OCI-LY1 (cell line): ENCODE data around the gene SFMBT2.

Experiments used
- H2AFZ ChIP-seq: fragments of 200-600 bp; sonication (generic), shearing (Covaris generic); 2 replicates; pipeline ENCODE4 v1.6.0; 2014; ENCODE audit warnings: antibody characterized with exemption, mild to moderate bottlenecking, low read length
- H3F3A ChIP-seq: fragments of 200-600 bp; sonication (generic), shearing (Covaris generic); 2 replicates; pipeline ENCODE4 v1.6.0; 2014; ENCODE audit warnings: mild to moderate bottlenecking, antibody characterized with exemption, low read length, moderate library complexity; ENCODE audit not compliant: insufficient read depth
- H3K27ac ChIP-seq: fragments of 200-600 bp; sonication (generic); 2 replicates; pipeline ENCODE4 v1.5.1; 2014; ENCODE audit warnings: low read length, mixed run types, mild to moderate bottlenecking, low read depth; ENCODE audit not compliant: poor library complexity, severe bottlenecking
- H3K27me3 ChIP-seq: fragments of 200-600 bp; sonication (generic); 2 replicates; pipeline ENCODE4 v1.6.0; 2014; ENCODE audit warnings: antibody characterized with exemption, mild to moderate bottlenecking, low read length, moderate library complexity; ENCODE audit not compliant: insufficient read depth
- H3K36me3 ChIP-seq: fragments of 200-600 bp; sonication (generic); 2 replicates; pipeline ENCODE4 v1.6.1; 2014; ENCODE audit warnings: mild to moderate bottlenecking, antibody characterized with exemption, low read length, moderate library complexity, mixed read lengths; ENCODE audit not compliant: insufficient read depth
- H3K4me1 ChIP-seq: fragments of 200-600 bp; sonication (generic); 2 replicates; pipeline ENCODE4 v1.5.1; 2014; ENCODE audit warnings: mild to moderate bottlenecking, low read length, moderate library complexity; ENCODE audit not compliant: insufficient read depth, severe bottlenecking
- H3K4me2 ChIP-seq: fragments of 200-600 bp; sonication (generic), shearing (Covaris generic); 2 replicates; pipeline ENCODE4 v1.6.1; 2014; ENCODE audit warnings: low read length
- H3K4me3 ChIP-seq: fragments of 200-600 bp; sonication (generic); 2 replicates; pipeline ENCODE4 v1.5.1; 2014; ENCODE audit warnings: low read length, low read depth, mild to moderate bottlenecking, mixed read lengths; ENCODE audit not compliant: poor library complexity, severe bottlenecking
- H3K79me2 ChIP-seq: fragments of 200-600 bp; shearing (Covaris generic); 2 replicates; pipeline ENCODE4 v1.6.1; 2016; ENCODE audit warnings: mixed run types, low read length, mixed read lengths; ENCODE audit not compliant: insufficient read depth
- H3K9ac ChIP-seq: fragments of 200-600 bp; sonication (generic), shearing (Covaris generic); 2 replicates; pipeline ENCODE4 v1.6.1; 2014; ENCODE audit warnings: mild to moderate bottlenecking, low read length, mixed read lengths
- H3K9me2 ChIP-seq: fragments of 200-600 bp; sonication (generic), shearing (Covaris generic); 2 replicates; pipeline ENCODE4 v1.6.1; 2014; ENCODE audit warnings: low read depth, mild to moderate bottlenecking, low read length, mixed read lengths
- H3K9me3 ChIP-seq: fragments of 200-600 bp; shearing (Covaris generic); 2 replicates; pipeline ENCODE4 v1.6.1; 2014; ENCODE audit warnings: low read length, mixed read lengths
- H4K20me1 ChIP-seq: fragments of 200-600 bp; sonication (generic), shearing (Covaris generic); 2 replicates; pipeline ENCODE4 v1.6.0; 2016; ENCODE audit warnings: mild to moderate bottlenecking, low read length; ENCODE audit not compliant: insufficient read depth
- EZH2 ChIP-seq: fragments of 200-600 bp; sonication (generic), shearing (Covaris generic); IDR thresholded peaks from 2 replicates; pipeline ENCODE4 v1.8.0; 2017; ENCODE audit warnings: borderline replicate concordance, mixed run types, mild to moderate bottlenecking, antibody characterized with exemption, low read length, moderate library complexity, mixed read lengths
- TF ChIP-seq, protein P1 (sequence below): fragments of 200-600 bp; sonication (generic), shearing (Covaris generic); IDR thresholded peaks from 2 replicates; pipeline ENCODE4 v1.5.1; 2017; ENCODE audit warnings: mild to moderate bottlenecking, antibody characterized with exemption, low read length, moderate library complexity, mixed read lengths

Gene SFMBT2

DNA sequence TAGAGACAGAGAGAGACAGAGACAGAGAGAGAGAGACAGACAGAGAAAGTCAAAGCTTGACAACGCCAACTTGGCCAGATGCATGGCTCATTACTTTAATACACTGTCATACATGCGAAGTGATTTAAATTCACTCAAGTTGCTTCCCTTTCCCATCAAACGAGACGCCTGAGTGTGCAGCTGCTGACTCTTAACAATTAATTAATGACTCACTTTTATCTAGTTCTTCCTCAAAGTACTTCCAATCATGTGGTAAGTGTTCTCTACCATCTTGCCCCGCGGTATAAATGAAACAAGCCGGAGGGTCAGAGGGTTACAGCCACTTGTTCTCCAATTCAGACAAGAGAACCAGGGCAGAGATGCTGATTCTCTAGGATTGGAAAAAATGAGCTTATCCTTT lies 90.8 kb downstream of the SFMBT2 start:
- no peak for TF ChIP-seq EZH2
- TF ChIP-seq, protein P1, sequence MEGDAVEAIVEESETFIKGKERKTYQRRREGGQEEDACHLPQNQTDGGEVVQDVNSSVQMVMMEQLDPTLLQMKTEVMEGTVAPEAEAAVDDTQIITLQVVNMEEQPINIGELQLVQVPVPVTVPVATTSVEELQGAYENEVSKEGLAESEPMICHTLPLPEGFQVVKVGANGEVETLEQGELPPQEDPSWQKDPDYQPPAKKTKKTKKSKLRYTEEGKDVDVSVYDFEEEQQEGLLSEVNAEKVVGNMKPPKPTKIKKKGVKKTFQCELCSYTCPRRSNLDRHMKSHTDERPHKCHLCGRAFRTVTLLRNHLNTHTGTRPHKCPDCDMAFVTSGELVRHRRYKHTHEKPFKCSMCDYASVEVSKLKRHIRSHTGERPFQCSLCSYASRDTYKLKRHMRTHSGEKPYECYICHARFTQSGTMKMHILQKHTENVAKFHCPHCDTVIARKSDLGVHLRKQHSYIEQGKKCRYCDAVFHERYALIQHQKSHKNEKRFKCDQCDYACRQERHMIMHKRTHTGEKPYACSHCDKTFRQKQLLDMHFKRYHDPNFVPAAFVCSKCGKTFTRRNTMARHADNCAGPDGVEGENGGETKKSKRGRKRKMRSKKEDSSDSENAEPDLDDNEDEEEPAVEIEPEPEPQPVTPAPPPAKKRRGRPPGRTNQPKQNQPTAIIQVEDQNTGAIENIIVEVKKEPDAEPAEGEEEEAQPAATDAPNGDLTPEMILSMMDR: no peak
- Histone ChIP-seq H3K4me2 (no peak overlapping the region; the same call in 1 of the 2 replicates), H3K9me3 (peaks cover 7% of the 10 kb centered on the region), H3K36me3 (peaks cover 21% of the 10 kb centered on the region; the same call in 1 of the 2 replicates), H3K4me1 (peaks cover 32% of the 10 kb centered on the region), H3K27me3 (no peaks in the 10 kb centered on the region), H2AFZ (no peak overlapping the region), H3K79me2 (no peaks in the 10 kb centered on the region; the same call in 1 of the 2 replicates), H3K27ac (peak overlapping the region; percentile 68), H3K4me3 (no peak overlapping the region), H3F3A (no peaks in the 10 kb centered on the region), H3K9ac (no peak overlapping the region), H4K20me1 (no peaks in the 10 kb centered on the region), H3K9me2 (no peaks in the 10 kb centered on the region)

DNA sequence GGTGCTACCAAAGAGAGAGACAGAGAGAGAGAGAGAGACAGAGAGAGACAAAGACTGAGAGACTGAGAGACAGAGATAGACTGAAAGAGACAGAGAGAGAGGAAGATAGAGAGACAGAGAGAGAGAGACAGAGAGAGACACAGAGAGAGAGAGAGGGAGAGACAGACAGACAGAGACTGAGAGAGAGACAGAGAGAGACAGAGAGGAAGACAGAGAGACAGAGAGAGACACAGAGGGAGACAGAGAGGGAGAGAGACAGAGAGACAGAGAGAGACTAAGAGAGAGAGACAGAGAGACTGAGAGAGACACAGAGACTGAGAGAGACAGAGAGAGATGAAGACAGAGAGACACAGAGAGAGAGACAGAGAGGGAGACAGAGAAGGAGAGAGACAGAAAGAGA lies 91.2 kb downstream of the SFMBT2 start:
- Histone ChIP-seq H3K79me2 (no peaks in the 10 kb centered on the region; the same call in 1 of the 2 replicates), H3K27ac (peak overlapping the region; percentile 68), H3K27me3 (no peaks in the 10 kb centered on the region), H2AFZ (no peak overlapping the region), H3F3A (no peaks in the 10 kb centered on the region), H3K4me1 (peaks cover 32% of the 10 kb centered on the region), H3K4me2 (no peak overlapping the region; the same call in 1 of the 2 replicates), H3K9me2 (no peaks in the 10 kb centered on the region), H4K20me1 (no peaks in the 10 kb centered on the region), H3K36me3 (peaks cover 21% of the 10 kb centered on the region; the same call in 1 of the 2 replicates), H3K4me3 (no peak overlapping the region), H3K9ac (no peak overlapping the region), H3K9me3 (peaks cover 7% of the 10 kb centered on the region)
- TF ChIP-seq, protein P1: no peak
- no peak for TF ChIP-seq EZH2

DNA sequence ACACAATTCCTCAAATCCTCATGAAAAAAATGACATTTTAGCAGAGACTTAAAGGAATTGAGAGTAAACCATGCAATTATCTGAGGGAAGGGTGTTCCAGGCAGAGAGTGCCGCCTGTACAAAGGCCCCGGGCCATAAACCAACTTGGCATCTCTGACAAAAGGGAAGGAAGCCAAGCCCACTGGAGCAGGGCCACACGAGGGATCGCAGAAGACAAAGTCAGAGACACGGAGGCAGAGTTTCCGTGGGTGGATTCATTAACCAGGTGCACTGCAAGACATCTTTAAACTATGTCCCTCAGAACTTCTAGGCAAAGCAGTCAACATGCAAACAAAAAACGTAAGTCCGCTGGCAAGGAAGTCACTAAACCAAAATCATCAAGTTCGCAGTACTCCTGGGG lies 92.0 kb downstream of the SFMBT2 start:
- H3K36me3 ChIP-seq: peaks cover 21% of the 10 kb centered on the region; the same call in 1 of the 2 replicates
- H3K27ac ChIP-seq: peak overlapping the region; percentile 68
- no peaks in the 10 kb centered on the region for H3F3A ChIP-seq
- H3K4me1 ChIP-seq: peaks cover 32% of the 10 kb centered on the region
- TF ChIP-seq, protein P1: no peak
- TF ChIP-seq EZH2: no peak
- no peaks in the 10 kb centered on the region for H4K20me1 ChIP-seq
- no peaks in the 10 kb centered on the region for H3K9me2 ChIP-seq
- H3K4me2 ChIP-seq: no peak overlapping the region; the same call in 1 of the 2 replicates
- H3K27me3 ChIP-seq: no peaks in the 10 kb centered on the region
- H3K9me3 ChIP-seq: peaks cover 7% of the 10 kb centered on the region
- H3K4me3 ChIP-seq: no peak overlapping the region
- no peak overlapping the region for H3K9ac ChIP-seq
- no peaks in the 10 kb centered on the region; the same call in 1 of the 2 replicates for H3K79me2 ChIP-seq
- H2AFZ ChIP-seq: no peak overlapping the region
